Activated T-helper 1 cell treated with anti-CD3 and anti-CD28 coated beads, Interleukin-12 subunit alpha, Interleukin-12 subunit beta, Interleukin-2, Interleukin-4 antibody, amounts not matched to agents 30 ng/mL and 10 ng/mL and 1 ng/mL, durations not matched to agents 14 hours and 24 hours and 36 hours (primary cell): ENCODE data around the gene TLX3. TPM values are rescaled to one million over a fixed set of nuclear protein-coding genes. Genes with fewer than 3 reads are reported as not detected.
"Not testable (repeated sequence)": the region's sequence is repeated elsewhere in the genome, so short reads cannot be mapped to it uniquely, and the experiment has no call there.

Experiments used
- DNase-seq: peaks from one replicate; pipeline ENCODE4 v3.0.0; 2021; ENCODE audit warnings: low spot score
- H3K27ac Mint-ChIP-seq: one replicate; pipeline ENCODE4 v1.8.0; 2021; ENCODE audit warnings: mild to moderate bottlenecking, mixed read lengths
- H3K27me3 Mint-ChIP-seq: one replicate; pipeline ENCODE4 v1.8.0; 2022; ENCODE audit warnings: mild to moderate bottlenecking, moderate library complexity, mixed read lengths; ENCODE audit not compliant: insufficient read depth
- H3K36me3 Mint-ChIP-seq: one replicate; pipeline ENCODE4 v1.8.0; 2021; ENCODE audit warnings: low read depth, mixed read lengths
- H3K4me1 Mint-ChIP-seq: one replicate; pipeline ENCODE4 v1.8.0; 2021; ENCODE audit warnings: low read depth, mixed read lengths
- H3K4me3 Mint-ChIP-seq: one replicate; pipeline ENCODE4 v1.8.0; 2021; ENCODE audit warnings: mild to moderate bottlenecking, moderate library complexity, mixed read lengths
- H3K9me3 Mint-ChIP-seq: one replicate; pipeline ENCODE4 v1.8.0; 2021; ENCODE audit warnings: mixed read lengths
- intact Hi-C: fragments of 100-400 bp; cut with micrococcal nuclease; formaldehyde crosslinking; loops from one replicate; pipeline ENCODE4 v1.15.1; 2024
- total RNA-seq: library from RNA; stranded (reverse); gene quantifications from 2 replicates; pipeline ENCODE4 v1.2.3, GENCODE V29; 2022

The TLX3 gene
- total RNA-seq, 1 donor from 2014 or later: not detected

DNA sequence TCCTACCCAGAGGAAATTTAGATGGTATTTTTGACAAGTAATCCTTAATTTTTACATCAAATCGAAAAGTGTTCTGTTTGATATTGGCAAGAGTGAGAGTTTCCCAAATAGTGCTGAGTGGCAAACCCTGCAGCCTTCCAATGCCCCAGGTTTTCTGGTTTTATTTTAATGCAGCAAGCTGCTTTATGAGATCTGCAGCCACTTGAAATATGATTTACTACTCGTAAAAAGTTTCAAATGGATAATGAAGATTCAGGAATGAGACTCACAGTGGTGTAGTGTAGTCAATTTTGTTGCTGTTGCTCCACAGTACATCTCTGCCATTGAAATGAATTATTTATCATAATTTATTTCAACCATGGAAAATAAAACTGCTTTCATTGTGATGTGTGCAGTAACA lies 23.6 kb upstream of the TLX3 start:
- no peak for DNase-seq
- H3K27me3 Mint-ChIP-seq: peaks cover 2% of the 10 kb centered on the region
- H3K4me1 Mint-ChIP-seq: no peaks in the 10 kb centered on the region
- no peaks in the 10 kb centered on the region for H3K36me3 Mint-ChIP-seq
- H3K4me3 Mint-ChIP-seq: no peak overlapping the region
- H3K9me3 Mint-ChIP-seq: no peaks in the 10 kb centered on the region
- H3K27ac Mint-ChIP-seq: no peak overlapping the region
- intact Hi-C loops: no loop called here

- intact Hi-C loops: no loop called here
- H3K27ac Mint-ChIP-seq: no peak overlapping the region
- H3K4me1 Mint-ChIP-seq: no peaks in the 10 kb centered on the region
- no peaks in the 10 kb centered on the region for H3K36me3 Mint-ChIP-seq
- DNase-seq: no peak
- H3K9me3 Mint-ChIP-seq: no peaks in the 10 kb centered on the region
- no peak overlapping the region for H3K4me3 Mint-ChIP-seq
- H3K27me3 Mint-ChIP-seq: peaks cover 2% of the 10 kb centered on the region
Observed at GRCh38 chr5:171288066-171288465, 21.0 kb upstream of the TLX3 start.

DNA sequence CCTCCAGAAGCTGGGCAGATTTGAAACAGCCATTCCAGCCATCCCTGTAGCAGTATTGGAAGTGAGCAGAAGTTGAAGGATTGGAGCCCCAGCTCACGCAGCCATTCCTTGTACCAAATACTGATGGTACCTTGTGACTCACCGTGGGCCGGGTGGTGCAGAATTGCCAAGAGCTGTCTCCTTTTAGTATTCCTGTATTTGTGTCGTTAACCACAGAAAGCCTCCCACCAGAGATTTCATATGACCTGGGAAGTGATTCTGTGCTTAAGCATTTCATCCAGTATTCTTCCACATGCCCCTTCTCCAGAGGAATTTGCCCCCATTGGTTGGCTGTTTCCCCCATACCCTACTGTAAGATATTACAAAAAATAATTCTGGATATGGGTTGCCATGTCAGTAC lies 17.7 kb upstream of the TLX3 start:
- H3K27me3 Mint-ChIP-seq: peaks cover 5% of the 10 kb centered on the region
- H3K9me3 Mint-ChIP-seq: no peaks in the 10 kb centered on the region
- no peak overlapping the region for H3K4me3 Mint-ChIP-seq
- H3K4me1 Mint-ChIP-seq: no peaks in the 10 kb centered on the region
- DNase-seq: no peak
- no peak overlapping the region for H3K27ac Mint-ChIP-seq
- no peaks in the 10 kb centered on the region for H3K36me3 Mint-ChIP-seq
- intact Hi-C loops: no loop called here

GRCh38 chr5:171295299-171295698 lies 13.7 kb upstream of the TLX3 start:
- peaks cover 13% of the 10 kb centered on the region for H3K27me3 Mint-ChIP-seq
- H3K9me3 Mint-ChIP-seq: no peaks in the 10 kb centered on the region
- no peaks in the 10 kb centered on the region for H3K36me3 Mint-ChIP-seq
- H3K4me3 Mint-ChIP-seq: no peak overlapping the region
- DNase-seq: no peak
- intact Hi-C loops: no loop called here
- H3K4me1 Mint-ChIP-seq: no peaks in the 10 kb centered on the region
- no peak overlapping the region for H3K27ac Mint-ChIP-seq

GRCh38 chr5:171295801-171296200 lies 13.2 kb upstream of the TLX3 start:
- Mint-ChIP-seq H3K27ac (no peak overlapping the region), H3K4me1 (no peaks in the 10 kb centered on the region), H3K4me3 (no peak overlapping the region), H3K36me3 (no peaks in the 10 kb centered on the region), H3K9me3 (no peaks in the 10 kb centered on the region), H3K27me3 (peaks cover 13% of the 10 kb centered on the region)
- intact Hi-C loops: no loop called here
- no peak for DNase-seq

DNA sequence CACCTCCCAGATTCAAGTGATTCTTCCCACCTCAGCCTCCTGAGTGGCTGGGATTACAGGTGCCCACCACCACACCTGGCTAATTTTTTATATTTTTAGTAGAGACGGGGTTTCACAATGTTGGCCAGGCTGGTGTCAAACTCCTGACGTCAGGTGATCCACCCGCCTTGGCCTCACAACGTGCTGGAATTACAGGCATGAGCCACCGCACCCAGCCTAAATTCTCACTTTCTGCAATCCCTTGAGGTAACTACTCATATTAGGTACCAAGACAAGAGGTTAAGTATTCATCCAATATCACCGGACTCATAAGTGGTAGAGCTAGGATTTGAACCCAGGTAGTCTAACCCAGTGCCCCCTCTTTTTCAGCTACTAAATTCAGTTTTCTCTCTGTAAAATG lies 11.1 kb upstream of the TLX3 start:
- H3K4me3 Mint-ChIP-seq, DNase-seq, intact Hi-C loops, H3K36me3 Mint-ChIP-seq, H3K4me1 Mint-ChIP-seq, H3K9me3 Mint-ChIP-seq, H3K27ac Mint-ChIP-seq: not testable (repeated sequence)
- H3K27me3 Mint-ChIP-seq: peaks cover 13% of the 10 kb centered on the region

- H3K27ac Mint-ChIP-seq: no peak overlapping the region
- H3K36me3 Mint-ChIP-seq: no peaks in the 10 kb centered on the region
- no peak for DNase-seq
- H3K4me3 Mint-ChIP-seq: no peak overlapping the region
- H3K9me3 Mint-ChIP-seq: no peaks in the 10 kb centered on the region
- H3K27me3 Mint-ChIP-seq: peaks cover 18% of the 10 kb centered on the region
- intact Hi-C loops: no loop called here
- H3K4me1 Mint-ChIP-seq: no peaks in the 10 kb centered on the region
Observed at GRCh38 chr5:171299228-171299627, 9.8 kb upstream of the TLX3 start.

GRCh38 chr5:171299851-171300250 lies 9.2 kb upstream of the TLX3 start:
- Mint-ChIP-seq H3K36me3 (no peaks in the 10 kb centered on the region), H3K4me3 (no peak overlapping the region), H3K4me1 (no peaks in the 10 kb centered on the region), H3K9me3 (no peaks in the 10 kb centered on the region), H3K27me3 (peaks cover 16% of the 10 kb centered on the region), H3K27ac (no peak overlapping the region)
- intact Hi-C loops: no loop called here
- DNase-seq: no peak

GRCh38 chr5:171300358-171300757 lies 8.7 kb upstream of the TLX3 start:
- Mint-ChIP-seq H3K27me3 (peaks cover 19% of the 10 kb centered on the region), H3K4me3 (no peak overlapping the region), H3K36me3 (no peaks in the 10 kb centered on the region), H3K9me3 (no peaks in the 10 kb centered on the region), H3K27ac (no peak overlapping the region), H3K4me1 (no peaks in the 10 kb centered on the region)
- intact Hi-C loops: no loop called here
- DNase-seq: no peak

DNA sequence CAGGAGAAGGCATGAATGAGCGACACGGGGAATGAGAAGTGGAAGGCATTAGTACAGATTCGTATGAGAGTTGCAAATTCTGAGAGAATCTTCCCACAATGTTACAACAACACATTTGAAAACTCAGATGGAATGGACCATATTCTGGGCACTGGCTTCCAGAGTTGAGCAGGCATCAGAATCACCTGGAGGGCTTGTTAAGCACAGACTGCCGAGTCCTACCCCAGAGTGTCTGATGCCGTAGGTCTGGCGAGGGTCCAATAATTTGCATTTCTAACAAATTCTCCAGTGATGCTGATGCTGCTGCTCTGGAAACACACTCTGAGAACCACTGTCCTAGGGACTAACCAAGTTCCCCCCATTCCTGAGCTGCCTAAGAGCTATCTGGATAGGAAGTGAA lies 2.9 kb upstream of the TLX3 start:
- no peak for DNase-seq
- H3K9me3 Mint-ChIP-seq: no peaks in the 10 kb centered on the region

GRCh38 chr5:171306781-171307591 lies 2.1 kb upstream of the TLX3 start:
- Mint-ChIP-seq H3K36me3 (peaks cover 1% of the 10 kb centered on the region), H3K4me1 (peaks cover 6% of the 10 kb centered on the region), H3K27ac (no peak overlapping the region), H3K27me3 (peaks cover 46% of the 10 kb centered on the region), H3K4me3 (no peak overlapping the region), H3K9me3 (no peaks in the 10 kb centered on the region)
- intact Hi-C loops: no loop called here
- no peak for DNase-seq

More for the DNA sequence above, 2.9 kb upstream of the TLX3 start:
- H3K36me3 Mint-ChIP-seq: peaks cover 1% of the 10 kb centered on the region
- peaks cover 46% of the 10 kb centered on the region for H3K27me3 Mint-ChIP-seq
- H3K4me1 Mint-ChIP-seq: peaks cover 6% of the 10 kb centered on the region
- no peak overlapping the region for H3K4me3 Mint-ChIP-seq
- intact Hi-C loops: no loop called here
- H3K27ac Mint-ChIP-seq: no peak overlapping the region

- no peak for DNase-seq
- peaks cover 3% of the 10 kb centered on the region for H3K36me3 Mint-ChIP-seq
- no peaks in the 10 kb centered on the region for H3K9me3 Mint-ChIP-seq
- H3K27ac Mint-ChIP-seq: no peak overlapping the region
- H3K27me3 Mint-ChIP-seq: peaks cover 51% of the 10 kb centered on the region
- H3K4me1 Mint-ChIP-seq: peaks cover 9% of the 10 kb centered on the region
- H3K4me3 Mint-ChIP-seq: no peak overlapping the region
- intact Hi-C loops: no loop called here
Observed at GRCh38 chr5:171307789-171308452, 1.1 kb upstream of the TLX3 start.

GRCh38 chr5:171309276-171310211 lies 496 bp downstream of the TLX3 start:
- no peak for DNase-seq
- Mint-ChIP-seq H3K27ac (no peak overlapping the region), H3K36me3 (peaks cover 5% of the 10 kb centered on the region), H3K4me1 (peaks cover 12% of the 10 kb centered on the region), H3K27me3 (peaks cover 58% of the 10 kb centered on the region), H3K4me3 (no peak overlapping the region), H3K9me3 (no peaks in the 10 kb centered on the region)
- intact Hi-C loops: no loop called here
